ENCODE results near the gene NDUFS6. TPM values are rescaled to one million over a fixed set of nuclear protein-coding genes. Genes with fewer than 3 reads are reported as not detected.
"Not testable (repeated sequence)": the region's sequence is repeated elsewhere in the genome, so short reads cannot be mapped to it uniquely, and the experiment has no call there.

The NDUFS6 gene
- total RNA-seq, 1 donor from 2014 or later: 37.6 TPM

DNA sequence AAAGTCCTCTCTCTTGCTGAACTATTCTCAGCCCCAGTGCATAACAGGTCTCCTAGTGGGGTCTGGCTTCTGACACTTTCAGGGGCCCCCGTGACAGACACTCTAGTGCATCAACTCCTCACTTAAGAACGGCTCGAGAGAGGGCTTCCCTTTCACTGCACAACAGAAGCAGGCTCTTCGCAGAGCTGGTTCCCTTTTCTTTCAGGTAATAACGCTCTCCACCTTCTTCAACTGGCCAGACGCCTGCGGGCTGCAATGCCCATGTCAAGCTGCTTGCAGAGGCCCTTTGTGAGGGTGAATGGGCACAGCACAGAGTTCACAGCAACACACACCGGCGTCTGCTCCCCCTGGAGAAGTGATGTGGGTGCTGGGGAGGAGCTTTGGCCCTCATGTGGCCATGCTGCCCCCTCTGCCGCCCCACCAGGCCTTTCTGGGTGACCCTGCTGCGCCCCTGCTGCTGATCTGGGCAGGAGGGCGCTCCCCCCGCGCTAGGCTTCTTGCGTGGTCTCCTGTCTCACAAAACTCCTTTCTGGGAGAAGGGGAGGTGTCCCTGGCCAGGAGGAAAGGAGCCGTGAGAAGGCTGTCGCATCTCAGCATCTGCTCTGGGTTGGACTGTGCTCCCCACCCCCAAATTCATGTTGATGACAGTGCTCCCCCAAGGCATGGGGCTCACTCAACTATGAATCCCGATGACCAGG, 4.0 kb upstream of the NDUFS6 start:
- no peak overlapping the region for H3K4me3 ChIP-seq (ENCODE audit: insufficient read depth, low read depth, low read length)
- H3K36me3 Mint-ChIP-seq (ENCODE audit: low read depth, unreplicated experiment): peaks cover 4% of the 10 kb centered on the region

DNA sequence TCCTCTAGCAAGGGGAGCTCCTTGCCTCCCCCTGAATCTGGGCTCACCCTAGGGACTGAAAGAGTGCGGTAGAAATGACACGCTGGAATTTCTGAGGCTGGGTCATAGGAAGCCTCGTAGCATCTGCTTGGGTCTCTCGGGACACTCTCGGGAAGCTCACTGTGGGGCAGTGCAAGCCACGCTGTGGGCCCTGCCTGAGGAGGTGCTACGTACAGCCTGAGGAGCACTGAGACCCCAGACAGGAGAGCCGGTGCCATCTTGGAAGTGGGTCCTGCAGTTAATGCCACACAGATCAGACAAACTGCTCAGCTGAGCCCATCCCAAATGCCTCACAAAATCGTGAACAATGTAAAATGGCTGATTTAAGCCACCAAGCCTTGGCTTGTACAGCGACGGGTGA, 3.4 kb upstream of the NDUFS6 start:
- Histone ChIP-seq H3K4me3 (ENCODE audit: insufficient read depth, low read depth, low read length) (no peak overlapping the region), H3K4me1 (ENCODE audit: insufficient read depth, low read length) (peaks cover 38% of the 10 kb centered on the region), H3K9me3 (ENCODE audit: insufficient read depth, low read depth, low read length) (no peaks in the 10 kb centered on the region), H3K9ac (ENCODE audit: low read length) (peak overlapping the region; percentile 22), H3K27me3 (ENCODE audit: insufficient read depth, low read length) (no peaks in the 10 kb centered on the region), H3K27ac (ENCODE audit: low read depth, low read length) (no peak overlapping the region), H3K79me2 (ENCODE audit: insufficient read depth, low read length) (peaks cover 53% of the 10 kb centered on the region), H3K36me3 (ENCODE audit: insufficient read depth, low read length) (peaks cover 8% of the 10 kb centered on the region), H2AFZ (ENCODE audit: low read depth, low read length) (no peak overlapping the region), H4K20me1 (ENCODE audit: insufficient read depth, low read length) (peaks cover 21% of the 10 kb centered on the region), H3K4me2 (ENCODE audit: low read length) (peak overlapping the region; percentile 15)
- Mint-ChIP-seq H3K9me3 (ENCODE audit: unreplicated experiment) (no peaks in the 10 kb centered on the region), H3K36me3 (ENCODE audit: low read depth, unreplicated experiment) (peaks cover 4% of the 10 kb centered on the region), H3K27me3 (ENCODE audit: low read depth, unreplicated experiment) (no peaks in the 10 kb centered on the region), H3K27ac (ENCODE audit: unreplicated experiment) (no peak overlapping the region), H3K4me3 (ENCODE audit: unreplicated experiment) (peak overlapping the region; percentile 72), H3K4me1 (ENCODE audit: low read depth, unreplicated experiment) (peaks cover 27% of the 10 kb centered on the region)
- TF ChIP-seq, protein P1, sequence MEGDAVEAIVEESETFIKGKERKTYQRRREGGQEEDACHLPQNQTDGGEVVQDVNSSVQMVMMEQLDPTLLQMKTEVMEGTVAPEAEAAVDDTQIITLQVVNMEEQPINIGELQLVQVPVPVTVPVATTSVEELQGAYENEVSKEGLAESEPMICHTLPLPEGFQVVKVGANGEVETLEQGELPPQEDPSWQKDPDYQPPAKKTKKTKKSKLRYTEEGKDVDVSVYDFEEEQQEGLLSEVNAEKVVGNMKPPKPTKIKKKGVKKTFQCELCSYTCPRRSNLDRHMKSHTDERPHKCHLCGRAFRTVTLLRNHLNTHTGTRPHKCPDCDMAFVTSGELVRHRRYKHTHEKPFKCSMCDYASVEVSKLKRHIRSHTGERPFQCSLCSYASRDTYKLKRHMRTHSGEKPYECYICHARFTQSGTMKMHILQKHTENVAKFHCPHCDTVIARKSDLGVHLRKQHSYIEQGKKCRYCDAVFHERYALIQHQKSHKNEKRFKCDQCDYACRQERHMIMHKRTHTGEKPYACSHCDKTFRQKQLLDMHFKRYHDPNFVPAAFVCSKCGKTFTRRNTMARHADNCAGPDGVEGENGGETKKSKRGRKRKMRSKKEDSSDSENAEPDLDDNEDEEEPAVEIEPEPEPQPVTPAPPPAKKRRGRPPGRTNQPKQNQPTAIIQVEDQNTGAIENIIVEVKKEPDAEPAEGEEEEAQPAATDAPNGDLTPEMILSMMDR (IDR thresholded peaks at IDR 0.05; ENCODE audit: insufficient read depth, low read depth, low read length): no peak
- no peak for TF ChIP-seq EZH2 (IDR thresholded peaks at IDR 0.05; ENCODE audit: insufficient read depth, low read length)
- no peak for DNase-seq (ENCODE audit: low read depth)
- FAIRE-seq: no peak

More for the DNA sequence above, 4.0 kb upstream of the NDUFS6 start:
- H3K79me2 ChIP-seq (ENCODE audit: insufficient read depth, low read length): peaks cover 47% of the 10 kb centered on the region
- H3K9me3 ChIP-seq (ENCODE audit: insufficient read depth, low read depth, low read length): no peaks in the 10 kb centered on the region
- no peak overlapping the region for H3K27ac ChIP-seq (ENCODE audit: low read depth, low read length)
- FAIRE-seq (no peak), DNase-seq (ENCODE audit: low read depth) (no peak)
- Mint-ChIP-seq H3K27ac (ENCODE audit: unreplicated experiment) (no peak overlapping the region), H3K9me3 (ENCODE audit: unreplicated experiment) (no peaks in the 10 kb centered on the region), H3K4me1 (ENCODE audit: low read depth, unreplicated experiment) (peaks cover 32% of the 10 kb centered on the region), H3K27me3 (ENCODE audit: low read depth, unreplicated experiment) (no peaks in the 10 kb centered on the region), H3K4me3 (ENCODE audit: unreplicated experiment) (no peak overlapping the region)
- no peak overlapping the region for H2AFZ ChIP-seq (ENCODE audit: low read depth, low read length)
- TF ChIP-seq, protein P1 (IDR thresholded peaks at IDR 0.05; ENCODE audit: insufficient read depth, low read depth, low read length): no peak
- TF ChIP-seq EZH2 (IDR thresholded peaks at IDR 0.05; ENCODE audit: insufficient read depth, low read length): no peak
- H3K36me3 ChIP-seq (ENCODE audit: insufficient read depth, low read length): peaks cover 3% of the 10 kb centered on the region
- H4K20me1 ChIP-seq (ENCODE audit: insufficient read depth, low read length): peaks cover 21% of the 10 kb centered on the region
- no peaks in the 10 kb centered on the region for H3K27me3 ChIP-seq (ENCODE audit: insufficient read depth, low read length)
- peak overlapping the region; percentile 22 for H3K9ac ChIP-seq (ENCODE audit: low read length)
- H3K4me1 ChIP-seq (ENCODE audit: insufficient read depth, low read length): peaks cover 44% of the 10 kb centered on the region
- peak overlapping the region; percentile 15 for H3K4me2 ChIP-seq (ENCODE audit: low read length)

DNA sequence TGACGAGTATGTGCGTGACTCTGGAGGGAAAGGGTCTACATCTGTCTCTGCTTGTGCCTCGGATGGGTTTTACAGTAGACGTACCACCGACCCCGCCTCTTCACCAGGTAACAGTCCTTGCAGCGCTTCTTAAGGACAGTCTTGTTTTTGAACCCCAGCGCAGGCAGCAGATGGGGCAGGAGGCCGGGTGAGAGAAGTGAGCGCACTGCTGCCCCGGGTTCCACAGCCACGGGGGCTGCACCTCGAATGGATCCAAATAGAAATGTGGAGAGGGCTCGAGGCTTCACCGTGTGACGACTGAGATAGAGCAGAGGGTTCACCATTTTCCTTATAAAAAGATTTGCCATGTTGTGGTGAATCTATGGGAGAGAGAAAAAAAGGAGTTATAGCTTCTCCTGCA, 2.6 kb upstream of the NDUFS6 start:
- H3K27ac ChIP-seq (ENCODE audit: low read depth, low read length): peak overlapping the region; percentile 81

More for the DNA sequence above, 2.6 kb upstream of the NDUFS6 start:
- not testable (repeated sequence) for DNase-seq (ENCODE audit: low read depth); H2AFZ ChIP-seq (ENCODE audit: low read depth, low read length); H3K9me3 ChIP-seq (ENCODE audit: insufficient read depth, low read depth, low read length); FAIRE-seq; H3K36me3 Mint-ChIP-seq (ENCODE audit: low read depth, unreplicated experiment); H3K27me3 Mint-ChIP-seq (ENCODE audit: low read depth, unreplicated experiment); H3K9me3 Mint-ChIP-seq (ENCODE audit: unreplicated experiment); H3K27me3 ChIP-seq (ENCODE audit: insufficient read depth, low read length)
- H3K4me3 Mint-ChIP-seq (ENCODE audit: unreplicated experiment): peak overlapping the region; percentile 91
- Histone ChIP-seq H3K4me1 (ENCODE audit: insufficient read depth, low read length) (peaks cover 31% of the 10 kb centered on the region), H3K4me3 (ENCODE audit: insufficient read depth, low read depth, low read length) (peak overlapping the region; percentile 69), H3K4me2 (ENCODE audit: low read length) (peak overlapping the region; percentile 87), H3K36me3 (ENCODE audit: insufficient read depth, low read length) (peaks cover 14% of the 10 kb centered on the region), H3K79me2 (ENCODE audit: insufficient read depth, low read length) (peaks cover 60% of the 10 kb centered on the region), H3K9ac (ENCODE audit: low read length) (peak overlapping the region; percentile 94), H4K20me1 (ENCODE audit: insufficient read depth, low read length) (peaks cover 21% of the 10 kb centered on the region)
- peaks cover 19% of the 10 kb centered on the region for H3K4me1 Mint-ChIP-seq (ENCODE audit: low read depth, unreplicated experiment)
- peak overlapping the region; percentile 71 for H3K27ac Mint-ChIP-seq (ENCODE audit: unreplicated experiment)

All from astrocyte (in vitro differentiated cells and primary cell).